ENCODE measurements around the gene DCBLD2. TPM values are rescaled to one million over a fixed set of nuclear protein-coding genes. Genes with fewer than 3 reads are reported as not detected.
A peak's percentile ranks its signal among the peaks of the same experiment; 100 is the strongest.

Gene DCBLD2
- total RNA-seq, 2 experiments from 2014 or later, result 1.9 to 2.5 TPM

- Mint-ChIP-seq H3K4me1 (peaks cover 4% of the 10 kb centered on the region), H3K27me3 (peaks cover 22% of the 10 kb centered on the region), H3K36me3 (ENCODE audit: low read depth) (no peaks in the 10 kb centered on the region), H3K27ac (no peak overlapping the region), H3K9me3 (ENCODE audit: low read depth) (no peaks in the 10 kb centered on the region), H3K4me3 (no peak overlapping the region)
- intact Hi-C loops (cut with DNase I, micrococcal nuclease), result no loop called here
- CTCF ChIA-PET, result interaction anchor here (0.9 kb wide), 1 partner anchor 175 kb away, joined by 3 read pairs; no protein-coding TSS in a partner anchor
- ATAC-seq (no peak), DNase-seq (no peak)
- POLR2A ChIA-PET, result no interaction called here
Measured at GRCh38 chr3:98777286-98777685, 124.2 kb downstream of the DCBLD2 start.

- ChIA-PET CTCF (interaction anchor here (0.5 to 0.9 kb wide), 2 partner anchors 37 kb away, joined by 3 read pairs; no protein-coding TSS in a partner anchor), POLR2A (no interaction called here)
- Mint-ChIP-seq H3K4me1 (peaks cover 4% of the 10 kb centered on the region), H3K27me3 (peaks cover 25% of the 10 kb centered on the region), H3K27ac (no peak overlapping the region), H3K4me3 (no peak overlapping the region), H3K9me3 (ENCODE audit: low read depth) (no peaks in the 10 kb centered on the region), H3K36me3 (ENCODE audit: low read depth) (no peaks in the 10 kb centered on the region)
- ATAC-seq (no peak), DNase-seq (no peak)
- intact Hi-C loops (cut with DNase I, micrococcal nuclease), result no loop called here
Measured at GRCh38 chr3:98776140-98776493, 125.4 kb downstream of the DCBLD2 start.

DNA sequence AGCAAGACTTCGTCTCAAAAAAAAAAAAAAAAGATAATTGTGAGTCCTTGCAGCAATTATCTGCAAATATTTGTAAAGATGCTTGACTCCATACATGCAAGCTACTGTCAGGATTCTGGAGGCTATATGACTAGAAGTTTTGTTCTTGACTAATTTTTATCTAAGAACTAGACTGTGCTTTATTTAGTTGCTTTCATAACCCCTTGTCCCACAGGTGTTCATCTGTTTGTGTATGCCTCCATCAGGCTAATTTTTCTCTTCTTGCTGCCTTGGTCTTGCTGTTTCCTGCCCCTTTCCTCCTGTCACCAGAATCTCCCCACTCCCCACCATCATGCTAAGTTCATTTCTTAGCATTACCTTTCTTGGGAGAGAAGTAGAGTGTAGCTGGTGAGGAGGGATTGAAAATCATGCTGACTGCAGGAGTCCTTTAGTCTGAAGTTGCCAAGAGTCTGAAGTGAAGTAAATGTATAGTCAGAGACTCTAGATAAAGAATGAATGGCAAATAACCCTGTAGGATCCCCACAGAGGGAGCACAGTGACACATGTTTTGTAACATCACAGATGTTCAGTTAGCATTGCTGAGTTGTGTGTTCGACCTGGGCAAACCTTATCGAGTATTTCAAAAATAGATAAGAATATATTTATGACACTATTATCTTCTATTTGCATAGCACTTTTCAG, 125.9 kb downstream of the DCBLD2 start:
- ATAC-seq (no peak), DNase-seq (no peak)
- H3K4me3 Mint-ChIP-seq, result no peak overlapping the region
- CTCF ChIA-PET, result interaction anchor here (0.9 kb wide), 1 partner anchor 37 kb away, joined by 3 read pairs; no protein-coding TSS in a partner anchor
- H3K9me3 Mint-ChIP-seq (ENCODE audit: low read depth), result no peaks in the 10 kb centered on the region
- H3K4me1 Mint-ChIP-seq, result peaks cover 5% of the 10 kb centered on the region
- POLR2A ChIA-PET, result no interaction called here
- H3K27ac Mint-ChIP-seq, result no peak overlapping the region
- peaks cover 23% of the 10 kb centered on the region for H3K27me3 Mint-ChIP-seq
- H3K36me3 Mint-ChIP-seq (ENCODE audit: low read depth), result no peaks in the 10 kb centered on the region
- intact Hi-C loops (cut with DNase I, micrococcal nuclease), result no loop called here

DNA sequence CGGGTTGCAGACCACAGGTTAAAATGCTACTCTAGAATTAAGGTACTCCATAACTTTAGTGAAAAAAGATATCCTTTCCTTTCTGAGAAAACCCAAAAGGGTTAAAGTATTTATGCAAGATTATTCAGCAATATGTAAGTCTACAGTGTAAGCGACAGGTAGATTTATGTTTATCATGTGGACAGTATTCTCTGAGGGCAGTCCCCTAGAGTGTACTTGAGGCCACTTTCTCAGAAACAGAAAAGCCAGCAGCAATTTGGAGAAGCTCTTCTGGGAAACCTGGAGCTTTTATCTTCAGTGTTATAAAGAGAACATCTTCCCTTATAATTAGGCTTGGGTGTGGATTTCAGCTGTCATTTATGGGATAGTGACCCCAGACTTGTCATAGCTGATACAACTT, 129.5 kb downstream of the DCBLD2 start:
- Mint-ChIP-seq H3K9me3 (ENCODE audit: low read depth) (no peaks in the 10 kb centered on the region), H3K4me3 (no peak overlapping the region), H3K27me3 (peaks cover 21% of the 10 kb centered on the region), H3K27ac (no peak overlapping the region), H3K36me3 (ENCODE audit: low read depth) (no peaks in the 10 kb centered on the region), H3K4me1 (peaks cover 5% of the 10 kb centered on the region)
- DNase-seq (no peak), ATAC-seq (no peak)
- ChIA-PET POLR2A (no interaction called here), CTCF (interaction anchor here (0.6 kb wide), 1 partner anchor 1167 kb away, joined by 3 read pairs; no protein-coding TSS in a partner anchor)
- intact Hi-C loops (cut with DNase I, micrococcal nuclease), result no loop called here

GRCh38 chr3:98770261-98771039, 131.0 kb downstream of the DCBLD2 start:
- DNase-seq, result peak; percentile 17
- Mint-ChIP-seq H3K9me3 (ENCODE audit: low read depth) (no peaks in the 10 kb centered on the region), H3K4me3 (no peak overlapping the region), H3K27me3 (peaks cover 13% of the 10 kb centered on the region), H3K27ac (no peak overlapping the region), H3K36me3 (ENCODE audit: low read depth) (no peaks in the 10 kb centered on the region), H3K4me1 (peaks cover 5% of the 10 kb centered on the region)
- POLR2A ChIA-PET, result no interaction called here
- intact Hi-C loops (cut with DNase I, micrococcal nuclease), result no loop called here
- CTCF ChIA-PET, result interaction anchor here (0.6 kb wide), 1 partner anchor 1024 kb away, joined by 3 read pairs; no protein-coding TSS in a partner anchor
- ATAC-seq, result peak; percentile 30

GRCh38 chr3:98769448-98769847, 132.0 kb downstream of the DCBLD2 start:
- H3K36me3 Mint-ChIP-seq (ENCODE audit: low read depth), result no peaks in the 10 kb centered on the region
- CTCF ChIA-PET, result no interaction called here
- peaks cover 13% of the 10 kb centered on the region for H3K27me3 Mint-ChIP-seq
- no peak for ATAC-seq
- no peak overlapping the region for H3K27ac Mint-ChIP-seq
- DNase-seq, result no peak
- POLR2A ChIA-PET, result no interaction called here
- no peaks in the 10 kb centered on the region for H3K9me3 Mint-ChIP-seq (ENCODE audit: low read depth)
- no peak overlapping the region for H3K4me3 Mint-ChIP-seq
- intact Hi-C loops (cut with DNase I, micrococcal nuclease), result no loop called here
- peaks cover 5% of the 10 kb centered on the region for H3K4me1 Mint-ChIP-seq

- H3K36me3 Mint-ChIP-seq (ENCODE audit: low read depth), result no peaks in the 10 kb centered on the region
- H3K27me3 Mint-ChIP-seq, result peaks cover 11% of the 10 kb centered on the region
- POLR2A ChIA-PET, result no interaction called here
- DNase-seq (no peak), ATAC-seq (no peak)
- CTCF ChIA-PET, result no interaction called here
- H3K4me3 Mint-ChIP-seq, result no peak overlapping the region
- H3K9me3 Mint-ChIP-seq (ENCODE audit: low read depth), result no peaks in the 10 kb centered on the region
- H3K4me1 Mint-ChIP-seq, result peaks cover 5% of the 10 kb centered on the region
- no peak overlapping the region for H3K27ac Mint-ChIP-seq
- intact Hi-C loops (cut with DNase I, micrococcal nuclease), result no loop called here
Measured at GRCh38 chr3:98768961-98769360, 132.5 kb downstream of the DCBLD2 start.

- no peak overlapping the region for H3K27ac Mint-ChIP-seq
- H3K36me3 Mint-ChIP-seq (ENCODE audit: low read depth), result no peaks in the 10 kb centered on the region
- no peak overlapping the region for H3K4me3 Mint-ChIP-seq
- intact Hi-C loops (cut with DNase I, micrococcal nuclease), result no loop called here
- CTCF ChIA-PET, result no interaction called here
- H3K4me1 Mint-ChIP-seq, result peaks cover 5% of the 10 kb centered on the region
- no peak for ATAC-seq
- H3K9me3 Mint-ChIP-seq (ENCODE audit: low read depth), result no peaks in the 10 kb centered on the region
- POLR2A ChIA-PET, result no interaction called here
- DNase-seq, result no peak
- peaks cover 17% of the 10 kb centered on the region for H3K27me3 Mint-ChIP-seq
Measured at GRCh38 chr3:98766924-98767323, 134.6 kb downstream of the DCBLD2 start.

DNA sequence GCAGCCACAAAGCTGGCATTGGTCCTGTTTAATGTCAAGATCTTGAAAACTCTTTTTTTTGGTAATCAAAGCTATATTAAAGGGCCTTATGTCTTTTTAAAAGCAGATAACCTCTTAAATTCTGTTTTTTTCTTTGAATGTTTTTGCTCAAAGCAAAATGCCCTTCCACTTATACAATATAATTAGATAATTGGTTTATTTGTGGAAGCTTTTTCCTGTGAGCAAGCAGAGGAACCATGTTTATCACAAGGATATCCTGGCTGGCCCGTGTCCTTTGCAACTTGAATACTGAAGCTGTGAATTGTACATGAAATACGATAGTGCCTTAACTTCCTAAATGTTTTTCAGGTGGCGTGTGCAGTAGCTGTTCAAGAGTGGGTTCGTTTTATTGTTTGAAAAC, 135.8 kb downstream of the DCBLD2 start:
- CTCF ChIA-PET, result interaction anchor here (0.6 to 0.7 kb wide), 2 partner anchors 168 to 393 kb away, joined by 4 read pairs; no protein-coding TSS in a partner anchor
- intact Hi-C loops (cut with DNase I, micrococcal nuclease), result no loop called here
- DNase-seq (no peak), ATAC-seq (no peak)
- Mint-ChIP-seq H3K9me3 (ENCODE audit: low read depth) (no peaks in the 10 kb centered on the region), H3K4me3 (no peak overlapping the region), H3K4me1 (peaks cover 5% of the 10 kb centered on the region), H3K27ac (no peak overlapping the region), H3K27me3 (peaks cover 14% of the 10 kb centered on the region), H3K36me3 (ENCODE audit: low read depth) (no peaks in the 10 kb centered on the region)
- POLR2A ChIA-PET, result no interaction called here

DNA sequence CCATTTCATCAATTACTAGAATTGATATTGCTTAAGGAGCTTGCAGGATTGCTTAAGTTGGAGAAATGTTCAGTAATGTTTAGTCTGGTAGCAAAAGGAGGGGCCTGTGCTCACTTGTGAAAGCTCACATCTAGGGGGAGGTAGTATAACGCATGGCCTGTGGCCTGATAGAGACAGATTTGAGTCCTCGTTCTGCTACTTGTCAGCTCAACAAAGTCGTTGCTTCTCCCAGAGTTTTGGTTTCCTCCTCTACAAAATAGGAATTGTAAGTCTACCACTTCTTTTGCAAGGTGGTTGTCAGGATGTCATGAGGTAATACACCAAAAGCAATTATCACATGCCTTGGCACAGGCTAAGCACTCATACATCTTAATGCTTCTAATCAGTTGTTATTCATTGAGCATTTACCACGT, 137.0 kb downstream of the DCBLD2 start:
- H3K27ac Mint-ChIP-seq, result no peak overlapping the region

DNA sequence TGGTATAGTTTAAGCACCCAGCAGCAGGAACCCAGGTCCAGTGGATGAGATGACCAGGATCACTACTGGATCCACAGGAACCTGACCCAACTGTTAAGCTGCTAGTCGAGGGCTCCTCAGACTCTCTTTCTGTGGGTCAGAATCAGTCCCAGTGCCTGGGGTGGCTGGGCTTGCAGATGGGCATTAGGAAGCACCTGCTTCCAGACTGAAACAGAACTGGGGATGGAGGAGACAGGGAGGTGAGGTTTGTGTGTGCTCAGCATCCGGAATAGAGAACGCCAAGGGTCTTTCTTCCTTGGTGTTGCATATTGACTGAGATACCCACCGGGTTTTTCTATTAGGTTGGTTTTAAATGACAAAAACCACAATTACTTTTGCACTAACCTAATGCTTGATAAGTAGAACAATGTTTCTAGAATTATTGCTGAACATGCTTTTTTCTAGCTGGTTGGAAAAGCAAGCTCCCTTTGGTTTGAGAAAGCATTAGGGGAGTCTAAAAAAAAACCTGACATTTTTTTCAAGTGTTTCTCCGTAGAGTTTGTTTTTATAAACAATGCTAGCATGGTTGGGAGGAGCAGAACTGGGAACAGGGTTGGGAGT, 137.6 kb downstream of the DCBLD2 start:
- no peak overlapping the region for H3K4me3 Mint-ChIP-seq
- peaks cover 14% of the 10 kb centered on the region for H3K27me3 Mint-ChIP-seq
- intact Hi-C loops (cut with DNase I, micrococcal nuclease), result no loop called here
- ChIA-PET CTCF (interaction anchor here (0.6 to 0.8 kb wide), 2 partner anchors 79 to 426 kb away, joined by 3 read pairs; no protein-coding TSS in a partner anchor), POLR2A (no interaction called here)
- DNase-seq (no peak), ATAC-seq (no peak)
- no peak overlapping the region for H3K27ac Mint-ChIP-seq
- H3K9me3 Mint-ChIP-seq (ENCODE audit: low read depth), result no peaks in the 10 kb centered on the region
- no peaks in the 10 kb centered on the region for H3K36me3 Mint-ChIP-seq (ENCODE audit: low read depth)
- no peaks in the 10 kb centered on the region for H3K4me1 Mint-ChIP-seq

More for the DNA sequence above, 137.0 kb downstream of the DCBLD2 start:
- ATAC-seq (no peak), DNase-seq (no peak)
- Mint-ChIP-seq H3K4me3 (no peak overlapping the region), H3K27me3 (peaks cover 13% of the 10 kb centered on the region), H3K9me3 (ENCODE audit: low read depth) (no peaks in the 10 kb centered on the region), H3K36me3 (ENCODE audit: low read depth) (no peaks in the 10 kb centered on the region), H3K4me1 (no peaks in the 10 kb centered on the region)
- CTCF ChIA-PET, result interaction anchor here (0.8 kb wide), 1 partner anchor 79 kb away, joined by 3 read pairs; no protein-coding TSS in a partner anchor
- intact Hi-C loops (cut with DNase I, micrococcal nuclease), result no loop called here
- POLR2A ChIA-PET, result no interaction called here

Data from activated CD4-positive, alpha-beta T cell treated with anti-CD3 and anti-CD28 coated beads for 36 hours (primary cell).